Left ventricle myocardium inferior (tissue), 1 donor: ENCODE results near the gene ZNF497. TPM values are rescaled to one million over a fixed set of nuclear protein-coding genes. Genes with fewer than 3 reads are reported as not detected.

Experiments used
- DNase-seq: peaks from one replicate; pipeline ENCODE4 v3.0.0-alpha.2; 2020
- H3K27ac ChIP-seq: fragments of 200-600 bp; replicated peaks from 2 replicates; pipeline ENCODE4 v1.8.0; 2021
- H3K27me3 ChIP-seq: fragments of 200-600 bp; 2 replicates; pipeline ENCODE4 v1.8.0; 2021; ENCODE audit warnings: low read depth
- H3K36me3 ChIP-seq: fragments of 200-600 bp; 2 replicates; pipeline ENCODE4 v1.8.0; 2021
- H3K4me1 ChIP-seq: fragments of 200-600 bp; 2 replicates; pipeline ENCODE4 v1.8.0; 2021
- H3K4me3 ChIP-seq: fragments of 200-600 bp; 2 replicates; pipeline ENCODE4 v1.8.0; 2021; ENCODE audit warnings: mild to moderate bottlenecking, moderate library complexity
- H3K9me3 ChIP-seq: fragments of 200-600 bp; replicated peaks from 2 replicates; pipeline ENCODE4 v1.8.0; 2021
- CTCF ChIP-seq: fragments of 200-600 bp; IDR thresholded peaks from 2 replicates; pipeline ENCODE4 v1.8.0; 2021; ENCODE audit warnings: antibody characterized with exemption, mild to moderate bottlenecking, borderline replicate concordance
- intact Hi-C: fragments of 100-400 bp; cut with micrococcal nuclease; formaldehyde crosslinking; loops from one replicate; pipeline ENCODE4 v1.11.0; 2022
- total RNA-seq: library from RNA; stranded (reverse); fragmentation: NEBNext Ultra II Directional; extraction: Animal tissue kit (Norgen Biotek cat#: 25700); gene quantifications from one replicate; pipeline ENCODE4 v1.2.1, GENCODE V29; 2021
- donor health status: DM: no; HTN: yes; CAD: no; lungs with severe emphysema.

ZNF497 gene
- total RNA-seq, 1 donor from 2014 or later: 0.41 TPM

GRCh38 chr19:58326914-58327726 is 35.4 kb downstream of the ZNF497 start, which contains the start of gene ZSCAN22:
TSS of gene ZSCAN22 (plus strand) at chr19:58326994. CDS start at chr19:58334803, 7,809 bp downstream.
- Histone ChIP-seq H3K27ac (peak within 1 kb of the TSS; percentile 98), H3K4me1 (peaks cover 43% of the 10 kb centered on the region), H3K4me3 (peak within 1 kb of the TSS; percentile 84), H3K27me3 (no peaks in the 10 kb centered on the region), H3K9me3 (no peaks in the 10 kb centered on the region), H3K36me3 (peaks cover 6% of the 10 kb centered on the region)
- intact Hi-C loops: no loop called here
- peak; percentile 98 for DNase-seq
- TF ChIP-seq CTCF: no peak

GRCh38 chr19:58326501-58326913 is 36.0 kb downstream of the ZNF497 start:
- Histone ChIP-seq H3K4me3 (peak overlapping the region; percentile 84), H3K4me1 (peaks cover 43% of the 10 kb centered on the region), H3K27ac (peak overlapping the region; percentile 98), H3K36me3 (peaks cover 9% of the 10 kb centered on the region), H3K9me3 (no peaks in the 10 kb centered on the region), H3K27me3 (no peaks in the 10 kb centered on the region)
- DNase-seq: no peak
- no peak for TF ChIP-seq CTCF
- intact Hi-C loops: no loop called here

GRCh38 chr19:58325311-58326022 is 37.1 kb downstream of the ZNF497 start:
- DNase-seq: no peak
- intact Hi-C loops: no loop called here
- H3K27me3 ChIP-seq: no peaks in the 10 kb centered on the region
- no peak for TF ChIP-seq CTCF
- H3K4me3 ChIP-seq: peak overlapping the region; percentile 84
- H3K9me3 ChIP-seq: no peaks in the 10 kb centered on the region
- H3K36me3 ChIP-seq: peaks cover 9% of the 10 kb centered on the region
- H3K4me1 ChIP-seq: peaks cover 39% of the 10 kb centered on the region
- no peak overlapping the region for H3K27ac ChIP-seq

GRCh38 chr19:58319241-58319640 is 43.3 kb downstream of the ZNF497 start:
- Histone ChIP-seq H3K36me3 (peaks cover 39% of the 10 kb centered on the region), H3K4me1 (no peaks in the 10 kb centered on the region), H3K27me3 (no peaks in the 10 kb centered on the region), H3K27ac (no peak overlapping the region), H3K4me3 (no peak overlapping the region), H3K9me3 (no peaks in the 10 kb centered on the region)
- no peak for DNase-seq
- intact Hi-C loops: no loop called here
- TF ChIP-seq CTCF: no peak

GRCh38 chr19:58318297-58318696 is 44.3 kb downstream of the ZNF497 start:
- Histone ChIP-seq H3K4me3 (no peak overlapping the region), H3K27me3 (no peaks in the 10 kb centered on the region), H3K9me3 (no peaks in the 10 kb centered on the region), H3K36me3 (peaks cover 48% of the 10 kb centered on the region), H3K27ac (no peak overlapping the region), H3K4me1 (no peaks in the 10 kb centered on the region)
- no peak for TF ChIP-seq CTCF
- no peak for DNase-seq
- intact Hi-C loops: no loop called here
